ENCODE results near the gene MAML2. TPM values are rescaled to one million over a fixed set of nuclear protein-coding genes. Genes with fewer than 3 reads are reported as not detected.

MAML2 gene
- polyA plus RNA-seq, 3 donors = 30.0 to 33.8 (median 30.9) TPM

DNA sequence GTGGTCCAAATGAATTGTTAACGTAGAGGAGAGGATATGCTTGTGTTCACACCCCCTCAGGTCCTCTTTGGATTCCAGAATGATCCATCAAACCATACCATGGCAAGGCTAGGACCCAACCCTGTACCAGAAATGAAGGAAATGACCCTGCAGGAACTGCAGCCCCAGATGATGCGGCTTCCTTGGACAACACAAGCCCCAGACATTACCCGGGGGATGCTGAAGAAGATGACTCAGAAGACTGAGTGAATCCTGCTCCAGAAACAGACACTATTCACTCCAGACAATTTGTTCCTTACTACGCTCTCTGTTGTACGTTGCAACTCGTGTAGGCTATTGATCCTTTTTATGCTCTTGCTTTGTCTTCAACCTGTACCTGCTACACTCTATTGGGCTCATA is 403.9 kb downstream of the MAML2 start:
- no peak for DNase-seq (ENCODE audit: low read depth in 3 of 3, low spot score in 2 of 3)

DNA sequence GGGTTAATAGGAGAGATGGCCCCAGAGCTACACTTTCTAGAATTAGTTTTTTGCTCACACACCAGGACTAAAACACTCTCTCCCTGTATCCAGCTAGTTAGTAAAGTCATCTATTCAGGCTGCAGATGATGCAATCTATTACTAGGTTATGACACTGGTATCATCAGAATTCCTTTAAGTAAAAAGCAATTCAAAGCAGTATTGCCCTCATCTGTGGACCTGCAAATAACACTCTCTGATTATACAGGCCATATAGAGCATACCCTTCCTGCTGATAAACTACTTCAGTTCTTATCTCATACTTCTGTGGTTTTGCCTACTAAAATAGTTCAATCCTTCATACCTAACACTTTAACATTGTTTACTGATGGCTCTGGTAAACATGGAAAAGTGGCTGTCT is 405.6 kb downstream of the MAML2 start:
- no peak for DNase-seq (ENCODE audit: low read depth in 3 of 3, low spot score in 2 of 3)

DNA sequence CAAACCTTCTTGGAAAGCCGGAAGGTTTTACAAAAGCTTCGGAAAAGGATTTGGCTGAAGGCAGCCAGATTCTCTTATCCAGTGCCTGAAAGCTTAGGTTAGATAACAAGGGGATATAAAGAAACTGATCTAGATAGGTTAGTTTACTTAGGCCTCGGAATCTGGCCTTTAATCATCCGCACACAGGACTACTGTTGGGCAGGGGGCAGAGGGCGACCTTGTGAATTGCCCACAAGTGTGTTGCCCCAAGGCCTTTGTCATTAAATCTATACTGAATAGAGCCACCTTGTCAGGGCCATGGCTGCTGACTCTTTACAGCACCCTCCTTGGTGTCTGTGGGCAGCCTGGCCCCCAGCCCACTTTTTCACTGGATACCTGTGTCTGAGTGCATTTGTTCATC is 409.4 kb downstream of the MAML2 start:
- no peak for DNase-seq (ENCODE audit: low read depth in 3 of 3, low spot score in 2 of 3)

DNA sequence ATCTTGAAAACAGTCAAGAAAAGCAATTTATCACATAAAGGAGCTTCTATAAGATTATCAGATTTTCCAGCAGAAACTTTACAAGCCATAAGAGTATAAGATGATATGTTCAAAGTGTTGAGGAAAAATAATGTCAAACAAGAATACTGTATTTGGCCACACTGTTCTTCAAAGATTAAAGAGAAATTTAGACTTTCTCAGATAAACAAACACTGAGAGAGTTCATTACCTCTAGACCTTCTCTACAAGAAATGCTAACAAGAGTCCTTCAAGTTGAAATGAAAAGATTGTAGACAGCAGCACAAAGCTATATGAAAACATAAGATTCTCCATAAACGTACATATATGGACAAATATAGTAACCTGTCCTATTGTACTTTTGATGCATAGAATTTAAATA is 411.1 kb downstream of the MAML2 start:
- no peak for DNase-seq (ENCODE audit: low read depth in 3 of 3, low spot score in 2 of 3)

DNA sequence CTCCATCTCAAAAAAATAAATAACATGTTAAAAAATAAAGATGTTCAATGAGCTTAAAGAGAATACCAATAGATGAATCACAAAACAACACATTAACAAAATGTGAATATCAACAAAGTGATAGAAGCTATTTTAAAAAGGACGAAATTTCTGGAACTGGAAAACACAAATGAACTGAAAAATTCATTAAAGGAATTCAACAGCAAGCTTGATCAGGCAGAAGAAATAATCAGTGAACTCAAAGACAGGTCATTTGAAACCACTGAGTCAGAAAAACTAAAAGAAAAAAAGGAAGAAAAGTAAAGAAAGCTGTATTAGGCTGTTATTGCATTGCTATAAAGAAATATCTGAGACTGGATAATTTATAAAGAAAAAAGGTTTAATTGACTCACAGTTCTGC is 412.0 kb downstream of the MAML2 start:
- no peak for DNase-seq (ENCODE audit: low read depth in 3 of 3, low spot score in 2 of 3)

DNA sequence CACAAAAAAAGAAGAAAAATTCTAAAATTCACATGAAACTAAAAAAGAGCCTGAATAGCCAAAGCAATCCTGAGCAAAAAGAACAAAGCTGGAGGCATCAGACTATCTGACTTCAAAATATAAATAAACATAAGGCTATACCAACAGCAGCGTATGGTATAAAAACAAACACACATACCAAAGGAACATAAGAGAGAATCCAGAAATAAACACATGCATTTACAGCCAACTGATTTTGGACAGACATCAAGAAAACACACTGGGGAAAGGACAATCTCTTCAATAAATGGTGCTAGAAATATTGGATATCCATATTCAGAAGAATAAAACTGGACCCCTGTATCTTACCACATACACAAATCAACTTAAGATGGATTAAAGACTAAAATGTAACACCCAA is 416.3 kb downstream of the MAML2 start:
- no peak for DNase-seq (ENCODE audit: low read depth in 3 of 3, low spot score in 2 of 3)

Other genes with a start within 250 kb of the MAML2 start
- gene CCDC82, start 46.7 kb upstream of the MAML2 start, polyA plus RNA-seq (ENCODE audit: insufficient read length in 3 of 3) = 10 to 100 TPM; 53.9 to 56.6 (median 54.0) TPM
- 10 to 100 TPM; 24.7 to 27.4 (median 25.1) TPM for gene JRKL, start 46.8 kb upstream of the MAML2 start, polyA plus RNA-seq (ENCODE audit: insufficient read length in 3 of 3)

Measured in right renal cortex interstitium (tissue), 3 donors.